Esophagus muscularis mucosa (tissue), 4 donors: ENCODE data around the gene SPTBN4. TPM values are rescaled to one million over a fixed set of nuclear protein-coding genes. Genes with fewer than 3 reads are reported as not detected.

ENCODE experiments used
- DNase-seq: peaks from one replicate; pipeline ENCODE4 v3.0.0-alpha.2; 2017; ENCODE audit errors: extremely low spot score
- H3K27ac ChIP-seq, 4 donors: fragments of 200-600 bp; sonication (generic); replicated peaks in 1 of 4; 1 replicate in 3 of 4; 2 replicates in 1 of 4; pipeline ENCODE4 v1.5.1; 2016 to 2019; ENCODE audit warnings: mild to moderate bottlenecking in 1 of 4
- H3K27me3 ChIP-seq, 4 donors: fragments of 200-600 bp; sonication (generic); one replicate each; pipeline versions ENCODE4 v1.5.1 to v1.6.0; 2016 to 2019
- H3K36me3 ChIP-seq, 4 donors: fragments of 200-600 bp; sonication (generic); one replicate each; pipeline ENCODE4 v1.5.1; 2016 to 2019
- H3K4me1 ChIP-seq, 4 donors: fragments of 200-600 bp; sonication (generic); one replicate each; pipeline ENCODE4 v1.5.1; 2016 to 2019
- H3K4me3 ChIP-seq, 4 donors: fragments of 200-600 bp; sonication (generic); 1 replicate in 2 of 4; 2 replicates in 2 of 4; pipeline ENCODE4 v1.5.1; 2016 to 2019; ENCODE audit warnings: mild to moderate bottlenecking in 4 of 4, moderate library complexity in 1 of 4
- H3K9me3 ChIP-seq, 4 donors: fragments of 200-600 bp; sonication (generic); 1 replicate in 3 of 4; 2 replicates in 1 of 4; pipeline ENCODE4 v1.5.1; 2016 to 2019
- EP300 ChIP-seq: sonication (generic); formaldehyde crosslinking; IDR thresholded peaks from one replicate; pipeline ENCODE4 v1.6.1; 2017; ENCODE audit warnings: antibody characterized with exemption
- POLR2A ChIP-seq: fragments of 450-650 bp; IDR thresholded peaks from one replicate; pipeline ENCODE4 v1.6.1; 2017; ENCODE audit warnings: antibody characterized with exemption, moderate library complexity, mild to moderate bottlenecking, low read depth
- POLR2AphosphoS5 ChIP-seq, 2 donors: sonication (generic); formaldehyde crosslinking; IDR thresholded peaks; one replicate each; pipeline ENCODE4 v1.6.1; 2017; ENCODE audit warnings: antibody characterized with exemption in 2 of 2
- WGBS: methylation state at CpG from one replicate; pipeline ENCODE4 v1.1.5; 2018; 5-methylcytosine and 5-hydroxymethylcytosine counted together
- intact Hi-C: fragments of 100-400 bp; cut with DNase I; formaldehyde crosslinking; loops from one replicate; pipeline ENCODE4 v1.15.1; 2023
- total RNA-seq, 4 donors: library from RNA; depleted of rRNA; stranded (reverse); fragments of >200 nt; gene quantifications; one replicate each; pipeline versions ENCODE4 v1.1.0 to v1.2.1, GENCODE V29; 2016
- TF ChIP-seq, protein P1 (sequence below), 3 experiments: fragments of 200-600 bp in 2 of 3; fragments of 450-650 bp in 1 of 3; sonication (generic) in 2 of 3; IDR thresholded peaks; one replicate each; pipeline ENCODE4 v1.5.1; 2017 to 2019; ENCODE audit warnings: antibody characterized with exemption in 3 of 3, mild to moderate bottlenecking in 2 of 3, moderate library complexity in 1 of 3

SPTBN4 gene
- total RNA-seq, 4 donors from 2014 or later, result 2.1 to 6.4 (median 5.8) TPM

DNA sequence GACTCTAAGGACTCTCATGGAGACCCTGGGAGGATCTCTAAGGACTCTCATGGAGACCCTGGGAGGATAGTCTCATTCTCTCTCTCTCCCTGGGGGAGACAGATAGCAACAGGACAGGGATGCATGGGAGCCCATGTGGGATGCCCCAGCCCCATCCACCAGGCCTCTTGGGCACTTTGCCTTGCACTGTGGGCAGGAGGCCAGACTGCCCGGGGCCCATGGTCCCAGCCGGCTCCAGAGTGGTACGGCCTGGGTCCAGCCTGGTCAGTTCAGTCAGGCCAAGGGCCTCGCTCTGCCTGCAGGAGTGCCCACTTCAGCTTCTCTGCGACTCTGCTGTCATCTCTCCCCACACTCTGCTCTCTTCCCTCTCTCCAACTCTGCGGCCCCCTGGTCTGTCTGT lies 61.3 kb downstream of the SPTBN4 start:
- no peaks in the 10 kb centered on the region for H3K36me3 ChIP-seq
- H3K9me3 ChIP-seq, result no peaks in the 10 kb centered on the region
- no peak for TF ChIP-seq POLR2AphosphoS5 (IDR thresholded peaks at IDR 0.05)
- TF ChIP-seq EP300, result no peak
- no peak for TF ChIP-seq POLR2A
- TF ChIP-seq, protein P1, sequence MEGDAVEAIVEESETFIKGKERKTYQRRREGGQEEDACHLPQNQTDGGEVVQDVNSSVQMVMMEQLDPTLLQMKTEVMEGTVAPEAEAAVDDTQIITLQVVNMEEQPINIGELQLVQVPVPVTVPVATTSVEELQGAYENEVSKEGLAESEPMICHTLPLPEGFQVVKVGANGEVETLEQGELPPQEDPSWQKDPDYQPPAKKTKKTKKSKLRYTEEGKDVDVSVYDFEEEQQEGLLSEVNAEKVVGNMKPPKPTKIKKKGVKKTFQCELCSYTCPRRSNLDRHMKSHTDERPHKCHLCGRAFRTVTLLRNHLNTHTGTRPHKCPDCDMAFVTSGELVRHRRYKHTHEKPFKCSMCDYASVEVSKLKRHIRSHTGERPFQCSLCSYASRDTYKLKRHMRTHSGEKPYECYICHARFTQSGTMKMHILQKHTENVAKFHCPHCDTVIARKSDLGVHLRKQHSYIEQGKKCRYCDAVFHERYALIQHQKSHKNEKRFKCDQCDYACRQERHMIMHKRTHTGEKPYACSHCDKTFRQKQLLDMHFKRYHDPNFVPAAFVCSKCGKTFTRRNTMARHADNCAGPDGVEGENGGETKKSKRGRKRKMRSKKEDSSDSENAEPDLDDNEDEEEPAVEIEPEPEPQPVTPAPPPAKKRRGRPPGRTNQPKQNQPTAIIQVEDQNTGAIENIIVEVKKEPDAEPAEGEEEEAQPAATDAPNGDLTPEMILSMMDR (IDR thresholded peaks at IDR 0.05), result no peak
- no peak overlapping the region for H3K4me3 ChIP-seq
- peaks cover 0 to 5% (median 0%) of the 10 kb centered on the region in 4 donors for H3K27me3 ChIP-seq
- intact Hi-C loops, result loop anchor here (2.0 to 5.0 kb wide), 3 partner anchors 63 to 109 kb away; partner anchors contain the start of gene BLVRB
- no peak overlapping the region for H3K27ac ChIP-seq
- H3K4me1 ChIP-seq, result peaks cover 4 to 25% (median 22%) of the 10 kb centered on the region in 4 donors
- 88% methylated on average over 4 of the region's 6 CpGs for WGBS
- DNase-seq, result no peak

DNA sequence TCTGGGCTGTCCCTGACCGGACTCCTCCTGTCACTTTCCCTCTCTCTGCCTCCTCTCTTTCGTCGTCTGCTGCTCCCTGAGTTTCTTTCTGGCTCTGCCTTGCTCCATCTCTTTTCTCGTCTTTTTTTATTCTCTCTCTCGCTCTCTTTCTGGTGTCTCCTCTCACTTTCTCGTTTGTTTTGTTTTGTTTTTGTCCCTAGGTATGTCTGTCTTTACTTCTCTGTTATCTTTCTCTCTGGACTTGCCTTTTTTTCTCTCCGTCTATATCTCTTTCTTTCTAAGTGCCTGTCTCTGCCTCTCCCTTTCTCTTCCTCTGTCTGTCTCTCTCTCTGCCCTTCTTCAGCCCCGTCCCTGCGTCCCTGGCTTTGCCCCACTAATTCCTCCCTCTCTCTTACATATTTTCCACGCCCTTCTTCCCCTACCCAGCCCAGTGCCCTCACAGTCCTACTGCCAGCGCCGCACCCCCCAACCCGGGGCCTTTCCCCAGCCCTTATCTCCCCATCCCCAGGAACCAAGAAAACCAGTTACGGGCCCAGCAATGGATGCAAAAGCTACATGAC lies 61.8 kb downstream of the SPTBN4 start:
- Histone ChIP-seq H3K27me3 (peaks cover 0 to 5% (median 0%) of the 10 kb centered on the region in 4 donors), H3K36me3 (peaks cover 0 to 3% (median 0%) of the 10 kb centered on the region in 4 donors), H3K27ac (no peak overlapping the region), H3K4me1 (peaks cover 4 to 25% (median 22%) of the 10 kb centered on the region in 4 donors), H3K9me3 (no peaks in the 10 kb centered on the region), H3K4me3 (peak overlapping the region in 3 of 4 donors; percentile 63 to 65 (median 64))
- intact Hi-C loops, result loop anchor here (2.0 to 5.0 kb wide), 3 partner anchors 64 to 109 kb away; partner anchors contain the start of gene BLVRB
- DNase-seq, result no peak
- no peak for TF ChIP-seq POLR2AphosphoS5 (IDR thresholded peaks at IDR 0.05)
- no peak for TF ChIP-seq EP300
- no peak for TF ChIP-seq POLR2A
- TF ChIP-seq, protein P1 (IDR thresholded peaks at IDR 0.05), result no peak
- WGBS, result 73% methylated on average over 14 of the region's 14 CpGs

DNA sequence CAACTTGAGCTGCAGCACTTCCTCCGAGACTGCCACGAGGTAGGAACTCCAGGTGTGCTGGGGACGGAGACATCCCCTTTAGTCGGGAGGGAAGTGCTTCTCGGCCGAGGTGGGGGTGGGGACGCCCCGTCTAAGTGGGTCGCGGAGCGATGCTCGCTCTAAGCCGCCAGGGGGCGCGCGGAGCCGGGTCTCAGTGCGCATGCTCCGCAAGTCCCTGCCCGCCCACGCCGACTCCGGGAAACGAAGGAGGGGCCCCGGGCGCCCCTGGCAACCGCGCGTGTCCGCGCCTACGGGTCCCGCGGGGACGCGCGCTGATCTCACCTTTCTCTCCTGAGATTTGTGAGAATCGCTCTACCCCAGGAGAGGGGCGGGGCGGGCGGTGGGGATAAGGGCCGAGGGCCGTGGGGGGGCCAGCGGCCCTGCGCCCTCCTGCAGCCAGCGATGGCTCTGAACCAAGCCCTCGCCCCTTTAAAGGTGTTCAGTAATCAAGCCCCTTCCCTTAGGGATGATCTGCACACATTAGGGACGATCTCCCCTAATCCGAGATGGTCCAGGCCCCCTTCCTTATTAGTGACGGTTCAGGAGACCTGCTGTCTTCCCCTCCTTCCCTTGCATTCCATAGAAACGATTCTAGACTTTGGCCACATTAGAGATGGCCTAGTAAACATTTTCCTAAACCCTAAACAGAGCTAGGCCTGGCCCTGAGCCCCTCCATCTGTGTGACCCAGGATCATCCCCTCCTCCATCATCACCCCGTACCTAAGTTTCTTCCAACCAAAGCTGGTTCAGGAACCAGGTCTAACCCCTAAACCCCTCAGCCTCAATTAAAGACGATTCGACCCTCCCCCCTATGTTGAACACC lies 62.5 kb downstream of the SPTBN4 start:
- Histone ChIP-seq H3K27me3 (peaks cover 0 to 5% (median 0%) of the 10 kb centered on the region in 4 donors), H3K4me3 (peak overlapping the region; percentile 60 to 65 (median 64)), H3K36me3 (peaks cover 0 to 10% (median 2%) of the 10 kb centered on the region in 4 donors), H3K4me1 (peaks cover 4 to 25% (median 22%) of the 10 kb centered on the region in 4 donors), H3K9me3 (peaks cover 0 to 7% (median 0%) of the 10 kb centered on the region in 4 donors), H3K27ac (peak overlapping the region in 3 of 4 donors; percentile 26 to 62 (median 36))
- peak; percentile 93 for DNase-seq
- intact Hi-C loops, result loop anchor here (2.0 to 5.0 kb wide), 3 partner anchors 65 to 108 kb away; partner anchors contain the start of gene BLVRB
- 7% methylated on average over 26 of the region's 54 CpGs for WGBS
- TF ChIP-seq, protein P1 (IDR thresholded peaks at IDR 0.05), result peak; percentile 97 to 99 (median 98)
- TF ChIP-seq POLR2A (no peak), POLR2AphosphoS5 (IDR thresholded peaks at IDR 0.05) (peak in 1 of 2 donors; percentile 79)

DNA sequence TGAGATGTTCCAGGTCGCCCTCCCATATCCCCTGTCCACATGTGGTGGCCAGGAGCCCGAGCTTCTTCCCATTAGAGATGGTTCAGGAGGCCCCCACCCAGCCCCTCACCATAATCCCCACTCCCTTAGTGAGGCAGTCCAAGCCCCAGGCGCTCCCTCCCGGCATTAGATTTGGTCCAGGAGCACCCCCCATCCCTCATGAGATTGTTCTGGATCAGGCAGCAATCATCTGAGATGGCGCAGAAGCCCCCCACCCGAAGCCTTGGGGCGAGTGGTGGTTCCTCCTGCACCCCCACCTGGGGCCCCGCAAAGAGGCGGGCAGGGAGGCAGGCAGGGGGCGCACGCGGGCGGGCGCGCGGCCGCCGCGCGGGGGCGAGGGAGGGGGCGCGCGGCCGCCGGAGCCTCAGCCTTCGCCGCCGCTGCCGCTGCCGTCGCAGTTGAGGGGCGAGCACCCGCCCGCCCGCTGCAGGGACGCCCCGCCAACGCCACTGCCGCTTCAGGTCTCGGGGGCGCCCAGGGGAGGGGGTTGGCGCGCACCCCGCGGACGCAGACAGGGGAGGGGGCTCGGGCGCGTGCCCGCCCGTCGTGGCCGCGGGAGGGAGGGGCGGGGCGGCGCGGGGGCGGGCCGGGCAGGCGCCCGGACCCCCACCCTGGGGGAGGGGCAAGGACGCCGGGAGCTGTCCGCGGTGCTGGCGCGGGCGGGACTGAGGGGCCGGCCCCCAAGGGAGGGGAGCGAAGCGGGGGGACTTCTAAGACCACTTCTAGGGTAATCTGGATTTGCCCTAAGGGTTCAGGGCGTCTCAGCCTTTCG lies 63.5 kb downstream of the SPTBN4 start:
- Histone ChIP-seq H3K4me3 (peak overlapping the region in 2 of 4 donors; percentile 34 to 51), H3K36me3 (peaks cover 0 to 16% (median 4%) of the 10 kb centered on the region in 4 donors), H3K4me1 (peaks cover 4 to 25% (median 22%) of the 10 kb centered on the region in 4 donors), H3K27me3 (peaks cover 0 to 5% (median 0%) of the 10 kb centered on the region in 4 donors), H3K27ac (no peak overlapping the region), H3K9me3 (peaks cover 0 to 8% (median 0%) of the 10 kb centered on the region in 4 donors)
- 27% methylated on average over 3 of the region's 75 CpGs for WGBS
- TF ChIP-seq, protein P1 (IDR thresholded peaks at IDR 0.05), result peak; percentile 15 to 34 (median 26)
- TF ChIP-seq POLR2AphosphoS5 (IDR thresholded peaks at IDR 0.05), result no peak
- no peak for DNase-seq
- intact Hi-C loops, result no loop called here
